HG03342 (cell line): ENCODE results near the gene GIPC1.
"Not testable (repeated sequence)": the region's sequence is repeated elsewhere in the genome, so short reads cannot be mapped to it uniquely, and the experiment has no call there.

Source experiments
- ATAC-seq: cut with Tn5 transposase; IDR thresholded peaks from one replicate; pipeline ENCODE4 v1.9.1; 2021; ENCODE audit warnings: mild to moderate bottlenecking, moderate library complexity; ENCODE audit not compliant: unreplicated experiment

GIPC1 gene

DNA sequence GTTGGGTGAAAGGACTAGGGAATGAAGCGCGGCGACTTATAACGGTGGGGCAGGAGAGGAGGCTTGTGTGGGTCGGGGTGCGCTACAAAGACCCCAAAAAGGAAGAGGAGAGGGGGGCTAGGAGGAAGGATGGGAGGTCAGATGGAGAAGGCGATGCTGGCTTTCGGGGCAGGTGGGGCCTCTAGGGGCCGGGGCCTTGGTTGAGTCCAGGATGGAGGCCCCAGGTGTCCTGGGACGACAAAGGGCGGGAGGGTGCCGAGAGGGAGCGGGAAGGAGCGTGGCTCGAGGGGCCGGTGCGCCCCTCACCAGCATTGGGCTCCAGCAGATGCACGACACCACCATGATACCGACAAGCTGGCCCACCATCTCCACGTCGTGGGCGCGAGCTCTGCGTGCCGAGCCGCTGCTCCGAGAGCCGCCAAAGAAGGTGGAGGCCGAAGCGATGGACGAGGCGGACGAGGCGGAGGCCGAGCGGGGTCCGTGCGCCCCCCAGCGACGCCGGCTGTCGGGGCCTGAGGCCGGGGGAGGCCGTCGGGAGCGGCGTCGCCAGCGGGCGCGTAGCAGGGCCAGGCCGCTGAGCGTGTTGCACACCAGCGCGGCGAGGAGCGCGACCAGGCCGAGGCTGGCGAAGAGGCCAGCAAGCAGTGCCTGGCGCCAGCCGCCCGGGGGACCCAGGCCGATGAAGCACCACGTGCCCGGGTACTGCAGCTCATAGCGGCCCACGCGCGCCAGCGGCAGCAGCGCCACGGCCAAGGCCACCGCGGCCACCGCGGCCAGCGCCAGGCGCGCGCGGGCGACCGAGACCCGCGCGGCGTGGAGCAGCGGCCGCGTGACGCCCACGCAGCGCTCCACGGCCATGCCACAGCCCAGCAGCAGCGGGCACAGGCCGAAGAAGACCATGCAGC lies 22.6 kb downstream of the GIPC1 start:
- ATAC-seq = no peak

DNA sequence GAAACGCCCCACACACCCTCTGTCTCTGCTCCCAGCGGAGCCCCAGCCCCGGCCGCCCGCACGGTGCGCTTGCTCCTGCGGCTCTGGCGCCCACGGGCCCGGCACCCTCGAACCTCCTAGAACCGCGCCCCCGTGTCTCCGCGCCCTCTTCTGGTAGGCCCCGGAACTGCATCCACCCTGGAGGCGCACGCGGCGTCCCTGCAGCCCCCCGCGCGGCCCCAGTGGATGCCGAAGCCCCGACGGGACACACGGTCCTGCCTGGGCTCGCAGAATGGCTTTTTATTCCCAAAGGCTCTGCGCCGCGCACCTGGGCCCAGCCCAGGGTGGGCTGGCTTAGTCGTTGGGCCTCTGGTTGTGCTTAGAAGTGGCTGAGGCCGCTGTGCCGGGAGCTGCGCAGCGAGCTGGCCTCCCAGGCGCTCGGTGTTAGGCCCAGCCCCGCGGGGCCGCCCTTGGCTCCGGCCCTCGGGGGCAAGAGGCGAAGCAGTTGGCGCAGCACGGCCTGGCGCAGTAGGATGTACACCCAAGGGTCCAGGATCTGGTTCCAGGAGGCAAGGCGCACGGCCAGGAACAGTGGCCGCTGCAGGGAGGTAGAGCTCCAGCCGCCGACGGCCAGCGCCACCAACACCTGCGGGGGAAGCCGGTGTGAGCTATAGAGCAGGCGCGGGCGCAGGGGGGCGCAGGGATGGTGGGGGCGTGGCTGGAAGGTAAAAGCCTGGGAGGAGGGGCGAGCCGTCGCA lies 23.6 kb downstream of the GIPC1 start:
- no peak for ATAC-seq

DNA sequence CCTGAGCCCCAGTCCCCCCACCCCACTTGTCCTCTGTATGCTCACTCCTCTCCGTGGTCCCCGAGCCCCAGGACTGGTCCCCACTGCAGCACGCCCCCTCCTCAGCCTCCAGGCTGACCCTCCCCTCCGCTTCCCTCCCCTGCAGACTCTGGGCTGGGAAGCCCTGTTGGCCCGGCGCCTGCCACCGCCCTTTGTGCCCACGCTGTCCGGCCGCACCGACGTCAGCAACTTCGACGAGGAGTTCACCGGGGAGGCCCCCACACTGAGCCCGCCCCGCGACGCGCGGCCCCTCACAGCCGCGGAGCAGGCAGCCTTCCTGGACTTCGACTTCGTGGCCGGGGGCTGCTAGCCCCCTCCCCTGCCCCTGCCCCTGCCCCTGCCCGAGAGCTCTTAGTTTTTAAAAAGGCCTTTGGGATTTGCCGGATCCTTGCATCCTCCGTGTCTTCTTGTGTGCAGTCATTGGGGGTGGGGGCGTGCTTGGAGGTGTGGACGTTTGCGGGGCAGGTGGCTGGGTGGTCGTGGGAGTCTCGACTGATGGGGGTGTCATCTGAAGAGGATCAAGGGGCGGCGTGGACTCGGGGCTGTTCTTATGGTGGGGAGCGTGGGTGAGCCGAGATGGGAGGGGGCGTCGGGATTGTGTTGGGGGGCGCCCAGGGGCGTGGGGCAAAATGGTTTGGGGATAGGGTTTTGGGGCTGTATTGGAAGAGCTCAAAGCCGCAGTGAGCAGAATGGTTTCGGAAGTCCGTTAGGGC lies 24.3 kb downstream of the GIPC1 start:
- ATAC-seq = no peak

DNA sequence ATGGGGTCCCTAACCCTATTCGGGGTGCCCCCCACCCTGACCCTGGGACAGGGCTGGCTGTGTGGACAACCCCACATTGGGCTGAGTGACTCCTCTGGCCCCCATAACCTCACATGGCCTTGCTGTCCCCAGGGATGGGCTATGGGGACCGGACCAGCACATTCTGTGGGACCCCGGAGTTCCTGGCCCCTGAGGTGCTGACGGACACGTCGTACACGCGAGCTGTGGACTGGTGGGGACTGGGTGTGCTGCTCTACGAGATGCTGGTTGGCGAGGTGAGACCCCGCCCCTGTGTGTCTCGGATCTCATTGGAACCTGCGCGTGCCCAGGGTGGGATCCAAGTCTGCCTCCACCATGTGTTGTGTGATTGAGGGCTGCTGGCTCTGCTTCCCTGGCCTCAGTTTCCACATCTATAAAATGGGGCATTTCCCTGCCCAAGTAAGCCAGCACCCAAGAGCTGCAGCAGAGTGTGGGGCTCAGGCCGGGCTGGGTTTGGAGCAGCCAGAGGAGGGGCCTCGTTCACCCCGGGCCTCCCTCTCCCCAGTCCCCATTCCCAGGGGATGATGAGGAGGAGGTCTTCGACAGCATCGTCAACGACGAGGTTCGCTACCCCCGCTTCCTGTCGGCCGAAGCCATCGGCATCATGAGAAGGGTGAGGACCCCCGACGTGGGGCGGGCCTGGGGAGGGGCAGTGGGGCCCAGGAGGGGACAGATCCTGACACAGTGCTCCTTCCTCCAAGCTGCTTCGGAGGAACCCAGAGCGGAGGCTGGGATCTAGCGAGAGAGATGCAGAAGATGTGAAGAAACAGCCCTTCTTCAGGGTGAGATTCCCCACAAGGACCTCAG lies 25.7 kb downstream of the GIPC1 start:
- ATAC-seq = no peak

DNA sequence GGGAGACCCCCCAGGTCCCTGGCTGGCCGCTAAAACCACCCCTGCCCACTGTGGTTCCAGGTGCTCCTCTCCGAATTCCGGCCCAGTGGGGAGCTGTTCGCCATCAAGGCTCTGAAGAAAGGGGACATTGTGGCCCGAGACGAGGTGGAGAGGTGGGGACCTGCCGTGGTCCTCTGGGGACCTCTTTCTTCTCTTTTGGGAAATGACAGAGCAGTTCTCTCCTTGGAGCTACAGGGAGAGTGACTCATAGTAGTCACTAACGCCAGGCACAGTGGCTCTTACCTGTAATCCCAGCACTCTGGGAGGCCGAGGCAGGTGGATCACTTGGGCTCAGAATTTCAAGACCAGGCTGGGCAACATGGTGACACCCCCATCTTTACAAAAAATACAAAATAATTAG lies 28.1 kb downstream of the GIPC1 start:
- no peak for ATAC-seq

DNA sequence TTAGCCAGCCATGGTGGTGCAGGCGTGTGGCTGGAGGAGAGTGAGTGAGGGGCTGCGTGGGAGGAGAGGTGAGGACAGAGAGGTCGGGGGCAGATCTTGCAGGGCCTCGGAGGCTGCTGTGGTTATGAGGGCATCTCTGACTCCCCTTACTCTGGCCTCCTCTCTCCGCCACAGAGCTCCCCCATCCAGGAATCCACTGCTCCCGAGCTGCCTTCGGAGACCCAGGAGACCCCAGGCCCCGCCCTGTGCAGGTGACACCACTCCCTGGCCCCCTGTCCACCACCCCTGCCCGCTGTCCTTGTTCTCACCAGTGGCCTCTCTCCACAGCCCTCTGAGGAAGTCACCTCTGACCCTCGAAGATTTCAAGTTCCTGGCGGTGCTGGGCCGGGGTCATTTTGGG lies 28.5 kb downstream of the GIPC1 start:
- no peak for ATAC-seq

DNA sequence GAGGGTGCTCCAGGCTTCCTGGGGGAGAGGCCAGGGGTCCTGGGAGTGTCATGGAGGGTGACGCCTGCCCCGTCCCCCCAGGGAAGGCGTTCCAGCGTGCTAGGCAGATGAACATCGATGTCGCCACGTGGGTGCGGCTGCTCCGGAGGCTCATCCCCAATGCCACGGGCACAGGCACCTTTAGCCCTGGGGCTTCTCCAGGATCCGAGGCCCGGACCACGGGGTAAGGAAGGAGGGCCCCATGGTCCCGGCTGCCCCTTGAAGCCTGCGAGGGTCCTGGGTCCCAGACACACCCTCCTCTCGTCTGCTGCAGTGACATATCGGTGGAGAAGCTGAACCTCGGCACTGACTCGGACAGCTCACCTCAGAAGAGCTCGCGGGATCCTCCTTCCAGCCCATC lies 32.2 kb downstream of the GIPC1 start:
- ATAC-seq = no peak

DNA sequence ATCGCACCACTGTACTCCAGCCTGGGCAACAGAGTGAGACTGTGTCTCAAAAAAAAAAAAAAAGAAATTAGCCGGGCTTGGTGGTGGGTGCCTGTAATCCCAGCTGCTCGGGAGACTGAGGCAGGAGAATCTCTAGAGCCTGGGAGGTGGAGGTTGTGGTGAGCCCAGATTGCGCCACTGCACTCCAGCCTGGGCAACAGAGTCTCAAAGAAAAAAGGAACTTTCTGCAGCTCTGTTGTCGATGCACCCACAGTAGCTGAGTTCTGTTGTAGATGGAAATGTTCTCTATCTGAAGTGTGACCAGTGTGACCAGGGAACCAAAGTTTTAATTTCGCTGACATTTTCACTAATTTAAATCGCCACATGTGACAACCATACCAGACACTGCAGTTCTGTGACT lies 33.5 kb downstream of the GIPC1 start:
- not testable (repeated sequence) for ATAC-seq

DNA sequence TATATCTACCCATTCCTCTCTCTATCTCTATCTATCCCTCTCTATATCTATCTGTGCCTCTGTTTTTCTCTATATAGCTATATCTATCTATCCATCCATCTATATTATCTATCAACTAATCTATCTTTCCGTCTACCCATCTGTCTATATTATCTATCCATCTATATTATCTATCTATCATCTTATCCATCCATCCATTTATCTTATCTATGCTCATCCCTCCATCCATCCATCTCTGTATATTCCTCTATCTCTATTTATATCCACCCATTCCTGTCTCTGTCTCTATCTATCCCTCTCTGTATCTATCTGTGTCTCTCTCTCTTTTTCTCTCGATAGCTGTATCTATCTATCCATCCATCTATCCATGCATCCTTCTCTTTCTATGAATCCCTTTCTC lies 35.0 kb downstream of the GIPC1 start:
- no peak for ATAC-seq

DNA sequence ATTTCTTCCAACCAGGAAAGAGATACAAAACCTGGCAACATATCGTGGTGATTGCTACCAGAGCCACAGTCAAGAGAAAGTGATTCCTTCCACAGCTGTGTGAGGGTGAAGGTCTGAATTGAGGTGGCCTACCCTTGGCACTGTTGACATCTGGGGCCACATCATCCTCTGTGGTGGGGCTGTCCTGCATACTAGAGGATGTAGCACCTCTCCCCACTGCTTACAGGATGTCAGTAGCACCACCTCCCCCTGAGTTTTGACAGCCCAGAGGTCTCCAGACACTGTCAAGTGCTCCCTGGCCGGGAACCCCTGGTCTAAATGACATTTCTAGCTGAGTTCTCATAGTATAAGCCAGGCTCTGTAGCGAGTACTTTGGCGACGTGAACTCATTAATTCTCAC lies 36.2 kb downstream of the GIPC1 start:
- ATAC-seq = no peak

DNA sequence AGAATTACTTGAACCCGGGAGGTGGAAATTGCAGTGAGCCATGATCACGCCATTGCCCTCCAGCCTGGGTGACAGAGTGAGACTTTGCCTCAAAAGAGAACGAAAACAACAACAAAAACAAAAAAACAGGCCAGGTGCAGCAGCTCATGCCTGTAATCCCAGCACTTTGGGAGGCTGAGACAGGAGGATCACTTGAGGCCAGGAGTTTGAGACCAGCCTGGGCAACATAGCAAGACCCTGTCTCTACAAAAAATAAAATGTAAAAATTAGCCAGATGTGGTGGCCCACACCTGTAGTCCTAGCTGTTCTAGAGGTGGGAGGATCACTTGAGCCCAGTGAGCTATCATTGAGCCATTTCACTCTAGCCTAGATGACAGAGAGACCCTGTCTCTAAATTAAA lies 43.6 kb downstream of the GIPC1 start:
- ATAC-seq = not testable (repeated sequence)

DNA sequence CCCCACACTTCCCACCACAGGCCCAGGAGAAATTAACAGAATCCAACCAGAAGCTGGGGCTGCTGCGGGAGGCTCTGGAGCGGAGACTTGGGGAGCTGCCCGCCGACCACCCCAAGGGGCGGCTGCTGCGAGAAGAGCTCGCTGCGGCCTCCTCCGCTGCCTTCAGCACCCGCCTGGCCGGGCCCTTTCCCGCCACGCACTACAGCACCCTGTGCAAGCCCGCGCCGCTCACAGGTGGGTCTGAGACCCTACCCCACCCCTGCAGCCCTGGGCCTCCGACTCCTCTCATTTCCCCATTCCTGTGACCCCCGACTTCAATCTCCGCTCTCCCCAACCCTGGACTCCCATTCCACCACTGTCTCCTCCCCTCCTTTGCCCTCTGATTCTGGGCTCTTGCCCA lies 45.1 kb downstream of the GIPC1 start:
- ATAC-seq = no peak

DNA sequence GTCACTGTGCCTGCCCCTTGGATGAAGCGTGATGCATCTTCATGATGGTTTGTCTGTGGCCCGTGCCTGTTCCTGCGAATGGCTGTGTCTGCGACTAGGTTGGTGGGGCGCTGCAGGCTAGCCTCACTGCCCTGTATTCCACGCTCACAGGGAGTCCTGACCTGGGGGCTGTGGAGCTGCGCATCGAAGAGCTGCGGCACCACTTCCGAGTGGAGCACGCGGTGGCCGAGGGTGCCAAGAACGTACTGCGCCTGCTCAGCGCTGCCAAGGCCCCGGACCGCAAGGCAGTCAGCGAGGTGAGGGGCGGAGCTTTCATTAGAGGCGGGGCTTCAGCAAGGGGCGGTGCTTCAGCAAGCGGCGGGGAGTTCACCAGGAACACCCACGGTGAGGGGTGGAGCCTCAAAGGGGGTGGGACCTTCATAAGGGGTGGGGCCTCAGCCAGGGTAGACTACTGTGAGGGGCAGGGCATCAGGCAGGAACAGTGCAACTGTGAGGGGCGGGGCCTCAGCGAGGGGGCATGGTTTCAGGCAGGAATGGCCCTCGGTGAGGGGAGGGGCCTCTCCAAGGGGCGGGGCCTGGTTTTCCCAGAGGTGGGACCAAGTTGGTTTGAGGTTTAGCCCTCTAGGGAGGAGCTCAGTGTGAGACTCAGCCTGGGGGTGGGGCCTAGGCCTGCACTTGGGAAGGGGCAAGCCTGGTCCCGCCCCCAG lies 45.6 kb downstream of the GIPC1 start:
- ATAC-seq = no peak

DNA sequence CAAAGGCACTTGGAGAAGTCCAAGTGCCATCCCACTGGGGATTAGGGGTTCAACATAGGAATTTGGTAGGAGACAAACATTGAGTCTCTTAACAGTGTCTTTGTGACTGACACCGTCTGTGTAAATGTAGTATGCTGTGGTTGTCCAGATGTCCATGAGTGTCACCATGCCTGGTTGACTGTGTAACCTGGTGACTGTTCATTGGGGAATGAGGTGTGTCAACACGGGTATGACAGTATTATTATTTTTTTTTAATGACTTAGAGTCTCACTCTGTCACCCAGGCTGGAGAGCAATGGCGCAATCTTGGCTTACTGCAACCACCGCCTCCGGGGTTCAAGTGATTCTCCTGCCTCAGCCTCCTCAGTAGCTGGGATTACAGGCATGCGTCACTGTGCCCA lies 46.6 kb downstream of the GIPC1 start:
- no peak for ATAC-seq

DNA sequence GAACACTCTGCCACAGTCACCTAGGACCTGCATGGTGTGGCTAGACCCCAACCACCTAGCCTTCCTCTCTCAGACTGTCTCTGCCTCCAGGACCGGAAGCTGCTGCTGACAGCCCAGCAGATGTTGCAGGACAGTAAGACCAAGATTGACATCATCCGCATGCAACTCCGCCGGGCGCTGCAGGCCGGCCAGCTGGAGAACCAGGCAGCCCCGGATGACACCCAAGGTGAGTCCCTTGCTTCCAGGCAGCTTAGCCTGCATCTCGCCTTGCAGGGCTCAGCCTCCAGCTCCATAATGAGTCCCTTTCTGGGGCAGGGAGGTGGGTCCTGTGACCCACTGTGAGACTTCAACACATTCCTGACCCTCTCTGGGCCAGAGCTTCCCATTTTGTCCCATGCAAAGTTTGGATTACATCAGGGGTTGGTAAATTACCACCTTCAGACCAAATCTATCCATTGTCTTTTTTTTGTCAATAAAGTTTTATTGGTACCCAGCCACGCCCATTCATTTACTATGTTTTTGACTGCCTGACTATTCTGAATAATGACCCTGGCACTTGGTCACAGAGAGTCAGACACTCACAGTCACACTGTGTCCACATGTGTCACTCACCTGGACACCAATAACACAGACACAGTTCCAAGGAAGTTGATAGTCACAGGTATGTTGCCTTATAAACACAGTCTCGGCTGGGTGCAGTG lies 49.4 kb downstream of the GIPC1 start:
- no peak for ATAC-seq

DNA sequence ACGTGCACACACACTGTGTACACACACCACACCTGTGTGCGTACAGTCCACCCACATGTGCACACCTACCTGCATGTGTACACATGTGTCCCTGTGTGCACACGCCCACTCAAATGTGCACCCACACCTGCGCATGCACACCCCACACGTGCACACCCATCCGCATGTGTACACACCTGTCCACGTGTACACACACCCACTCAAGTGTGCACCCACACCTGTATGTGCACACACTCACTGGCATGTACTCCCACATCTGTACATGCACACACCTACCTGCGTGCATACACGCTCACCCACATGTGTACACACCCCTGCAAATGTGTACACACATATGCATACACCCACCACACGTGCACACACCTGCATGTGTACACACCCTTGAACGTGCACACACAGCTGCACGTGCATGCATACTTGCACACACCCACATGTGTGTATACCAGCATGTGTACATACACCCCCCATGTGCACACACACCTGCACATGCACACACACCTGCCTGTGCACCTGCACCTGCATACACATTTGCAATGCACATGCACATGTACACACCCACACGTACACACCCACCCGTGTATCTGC lies 52.2 kb downstream of the GIPC1 start:
- no peak for ATAC-seq

DNA sequence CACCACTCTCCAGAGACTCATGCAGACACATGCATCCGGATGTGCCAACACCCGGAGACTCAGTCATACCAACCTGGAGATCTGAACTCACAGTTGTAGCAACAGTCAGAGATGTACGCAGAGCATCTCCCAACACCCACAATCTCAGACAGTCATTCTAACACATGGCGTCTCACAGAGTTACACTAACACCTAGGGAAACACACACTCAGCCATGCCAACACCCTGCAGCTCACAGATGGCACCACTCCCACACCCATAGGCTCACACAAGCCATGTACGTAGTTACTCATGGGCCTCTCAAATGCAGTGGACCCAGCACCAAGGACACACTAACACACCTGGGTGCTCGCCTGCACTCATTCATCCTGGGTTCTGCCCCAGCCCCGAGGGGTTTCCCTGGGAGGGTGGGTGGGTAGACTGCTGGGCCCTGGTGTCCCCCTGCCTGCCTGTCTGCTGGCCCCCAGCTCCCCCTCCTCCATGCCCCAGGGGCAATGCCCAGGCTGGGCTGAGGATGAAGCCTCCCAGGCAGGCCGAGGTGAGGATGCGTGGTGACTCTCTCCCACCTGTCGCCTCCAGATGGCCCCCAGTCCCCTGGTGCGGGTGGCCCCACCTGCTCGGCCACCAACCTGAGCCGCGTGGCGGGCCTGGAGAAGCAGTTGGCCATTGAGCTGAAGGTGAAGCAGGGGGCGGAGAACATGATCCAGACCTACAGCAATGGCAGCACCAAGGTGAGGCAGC lies 52.9 kb downstream of the GIPC1 start:
- no peak for ATAC-seq
